Kidney (tissue), 14 donors: ENCODE data around the gene TENM4. TPM values are rescaled to one million over a fixed set of nuclear protein-coding genes. Genes with fewer than 3 reads are reported as not detected.

Experiments used
- DNase-seq, 5 donors: peaks; one replicate each; pipeline ENCODE4 v3.0.0-alpha.2; 2013 to 2020
- FAIRE-seq: peaks from 2 replicates; lab custom pipeline; 2012; peaks lifted over from hg19 to GRCh38; lab: Jason Lieb, UNC
- H3K27ac ChIP-seq, 2 donors: one replicate each; pipeline ENCODE4 v1.7.0; 2013; ENCODE audit warnings: low read depth in 2 of 2, low read length in 2 of 2, inconsistent platforms in 1 of 2
- H3K27me3 ChIP-seq: one replicate; pipeline ENCODE4 v1.7.1; 2013; ENCODE audit warnings: low read length, inconsistent platforms; ENCODE audit not compliant: control insufficient read depth, insufficient read depth
- H3K36me3 ChIP-seq, 3 donors: one replicate each; pipeline versions ENCODE4 v1.7.0 to v1.7.1; 2013; ENCODE audit warnings: low read length in 3 of 3, control low read depth in 1 of 3, inconsistent platforms in 1 of 3; ENCODE audit not compliant: insufficient read depth in 3 of 3, control insufficient read depth in 2 of 3
- H3K4me1 ChIP-seq, 3 donors: one replicate each; pipeline versions ENCODE4 v1.7.0 to v1.7.1; 2013; ENCODE audit warnings: low read length in 3 of 3, inconsistent platforms in 1 of 3, low read depth in 1 of 3; ENCODE audit not compliant: control insufficient read depth in 2 of 3, insufficient read depth in 2 of 3
- H3K4me3 ChIP-seq, 3 donors: one replicate each; pipeline versions ENCODE4 v1.7.0 to v1.8.1; 2013; ENCODE audit warnings: low read length in 3 of 3, control low read depth in 1 of 3, inconsistent platforms in 1 of 3
- H3K9ac ChIP-seq, 3 donors: one replicate each; pipeline versions ENCODE4 v1.7.0 to v1.7.1; 2013; ENCODE audit warnings: low read length in 3 of 3, control low read depth in 1 of 3, inconsistent platforms in 1 of 3
- H3K9me3 ChIP-seq, 3 donors: one replicate each; pipeline versions ENCODE4 v1.7.0 to v1.7.1; 2013; ENCODE audit warnings: low read length in 3 of 3, control low read depth in 1 of 3, inconsistent platforms in 1 of 3; ENCODE audit not compliant: control insufficient read depth in 2 of 3, insufficient read depth in 1 of 3
- intact Hi-C: fragments of 100-400 bp; cut with DNase I; formaldehyde crosslinking; loops from one replicate; pipeline ENCODE4 v1.11.1; 2022
- polyA plus RNA-seq: library from polyadenylated mRNA; stranded (reverse); fragments of 350-450 nt; fragmentation: Illumina TruSeq; extraction: RNeasy Lipid Tissue Mini Kit (QIAGEN cat#74804); gene quantifications from one replicate; pipeline ENCODE4 v1.2.3, GENCODE V29; 2014; ENCODE audit warnings: low read depth, low replicate concordance; ENCODE audit not compliant: insufficient read depth
- total RNA-seq: library from RNA; stranded (reverse); fragmentation: NEBNext Ultra II Directional; extraction: Animal tissue kit (Norgen Biotek cat#: 25700); gene quantifications from one replicate; pipeline ENCODE4 v1.2.1, GENCODE V29; 2021
- TF ChIP-seq, protein P1 (sequence below): IDR thresholded peaks from 3 replicates; pipeline ENCODE4 v1.5.1; 2012; ENCODE audit warnings: mild to moderate bottlenecking, moderate library complexity, borderline replicate concordance; ENCODE audit not compliant: insufficient read depth; ENCODE audit errors: extremely low read depth
- donor health status: control.
- donor health status: control.
- donor health status: control.
- donor health status: control.
- donor health status: control.
- donor health status: DM: yes; HTN: yes; CAD: no.
- donor health status: Normal renal cell carcinoma (clear cell type).

Gene TENM4
- total and polyA plus RNA-seq, 2 donors from 2014 or later: 0.34 to 31.0 TPM

DNA sequence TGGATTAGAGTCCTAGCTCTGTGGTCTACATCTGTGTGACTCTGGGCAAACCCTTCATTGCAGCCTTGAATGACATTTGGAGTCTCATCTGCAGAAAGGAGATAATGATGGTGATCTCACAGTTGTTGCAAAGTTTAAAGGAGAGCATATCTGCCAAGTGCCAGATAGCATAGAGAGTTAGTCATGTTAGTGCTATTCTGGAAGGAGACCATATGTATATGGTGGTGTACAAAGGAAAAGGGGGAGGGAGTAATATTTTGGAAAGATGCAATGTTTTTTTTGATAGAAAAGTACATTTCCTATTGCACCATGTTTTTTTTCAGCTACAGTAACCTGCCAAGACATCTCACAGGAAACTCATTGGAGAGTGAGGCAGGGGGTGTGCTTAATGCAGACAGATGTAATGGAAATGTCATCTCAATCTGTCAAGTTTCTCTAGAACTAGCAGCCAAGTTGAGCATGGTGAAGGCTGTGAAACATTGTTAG, 774.1 kb downstream of the TENM4 start:
- no peaks in the 10 kb centered on the region for H3K4me1 ChIP-seq
- intact Hi-C loops: no loop called here
- FAIRE-seq (no peak), DNase-seq (no peak)
- TF ChIP-seq, protein P1, sequence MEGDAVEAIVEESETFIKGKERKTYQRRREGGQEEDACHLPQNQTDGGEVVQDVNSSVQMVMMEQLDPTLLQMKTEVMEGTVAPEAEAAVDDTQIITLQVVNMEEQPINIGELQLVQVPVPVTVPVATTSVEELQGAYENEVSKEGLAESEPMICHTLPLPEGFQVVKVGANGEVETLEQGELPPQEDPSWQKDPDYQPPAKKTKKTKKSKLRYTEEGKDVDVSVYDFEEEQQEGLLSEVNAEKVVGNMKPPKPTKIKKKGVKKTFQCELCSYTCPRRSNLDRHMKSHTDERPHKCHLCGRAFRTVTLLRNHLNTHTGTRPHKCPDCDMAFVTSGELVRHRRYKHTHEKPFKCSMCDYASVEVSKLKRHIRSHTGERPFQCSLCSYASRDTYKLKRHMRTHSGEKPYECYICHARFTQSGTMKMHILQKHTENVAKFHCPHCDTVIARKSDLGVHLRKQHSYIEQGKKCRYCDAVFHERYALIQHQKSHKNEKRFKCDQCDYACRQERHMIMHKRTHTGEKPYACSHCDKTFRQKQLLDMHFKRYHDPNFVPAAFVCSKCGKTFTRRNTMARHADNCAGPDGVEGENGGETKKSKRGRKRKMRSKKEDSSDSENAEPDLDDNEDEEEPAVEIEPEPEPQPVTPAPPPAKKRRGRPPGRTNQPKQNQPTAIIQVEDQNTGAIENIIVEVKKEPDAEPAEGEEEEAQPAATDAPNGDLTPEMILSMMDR: no peak
- H3K9me3 ChIP-seq: no peaks in the 10 kb centered on the region
- peaks cover 0 to 2% (median 0%) of the 10 kb centered on the region in 3 donors for H3K36me3 ChIP-seq
- H3K27ac ChIP-seq: no peak overlapping the region
- no peaks in the 10 kb centered on the region for H3K27me3 ChIP-seq
- H3K9ac ChIP-seq: no peak overlapping the region
- H3K4me3 ChIP-seq: no peak overlapping the region

DNA sequence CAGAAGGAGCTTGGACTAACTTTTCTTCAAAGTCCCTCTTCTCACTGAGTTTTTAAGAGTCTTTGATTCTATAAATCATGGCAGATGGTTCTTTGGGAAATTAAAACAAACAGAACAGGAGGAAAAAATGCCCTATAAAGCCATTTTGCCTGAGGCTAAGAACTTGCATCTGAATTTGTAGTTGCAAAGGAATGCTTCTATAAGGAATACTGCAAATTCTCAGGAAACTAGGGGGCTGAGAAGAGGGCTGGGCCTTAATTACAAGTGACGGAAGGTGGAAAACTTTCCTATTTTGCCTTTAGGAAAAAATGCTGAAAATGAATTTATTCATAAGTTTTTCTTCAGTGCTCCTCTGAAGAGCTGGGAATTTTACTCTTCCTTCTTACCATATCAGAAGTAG, 776.2 kb downstream of the TENM4 start:
- intact Hi-C loops: no loop called here
- H3K4me3 ChIP-seq: no peak overlapping the region
- H3K4me1 ChIP-seq: no peaks in the 10 kb centered on the region
- H3K27me3 ChIP-seq: no peaks in the 10 kb centered on the region
- H3K27ac ChIP-seq: no peak overlapping the region
- no peaks in the 10 kb centered on the region for H3K9me3 ChIP-seq
- H3K36me3 ChIP-seq: peaks cover 0 to under 1% (median 0%) of the 10 kb centered on the region in 3 donors
- H3K9ac ChIP-seq: no peak overlapping the region
- TF ChIP-seq, protein P1: no peak
- DNase-seq (no peak), FAIRE-seq (no peak)

DNA sequence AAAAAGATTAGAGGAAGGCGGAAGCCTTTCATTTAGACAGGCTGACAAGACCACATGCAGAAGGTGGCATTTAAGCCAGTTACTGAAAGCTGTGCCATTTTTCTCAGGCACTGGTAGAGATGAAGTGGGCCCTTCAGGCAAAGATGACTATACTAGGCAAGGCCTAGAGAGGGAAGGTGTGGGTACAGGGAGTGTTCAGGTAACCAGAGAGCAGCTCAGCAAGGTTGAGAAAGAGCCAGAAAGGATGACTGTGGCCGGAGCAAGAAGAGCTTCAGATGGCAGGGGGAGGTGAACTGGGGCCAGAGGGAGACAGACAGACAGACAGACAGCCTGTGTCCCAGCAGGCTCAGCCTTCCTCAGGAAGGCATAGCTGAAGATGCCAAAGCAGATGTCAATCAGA, 778.0 kb downstream of the TENM4 start:
- Histone ChIP-seq H3K27me3 (no peaks in the 10 kb centered on the region), H3K27ac (no peak overlapping the region), H3K9me3 (no peaks in the 10 kb centered on the region), H3K4me1 (no peaks in the 10 kb centered on the region), H3K36me3 (no peaks in the 10 kb centered on the region), H3K4me3 (no peak overlapping the region), H3K9ac (no peak overlapping the region)
- TF ChIP-seq, protein P1: no peak
- FAIRE-seq (no peak), DNase-seq (no peak)
- intact Hi-C loops: no loop called here

DNA sequence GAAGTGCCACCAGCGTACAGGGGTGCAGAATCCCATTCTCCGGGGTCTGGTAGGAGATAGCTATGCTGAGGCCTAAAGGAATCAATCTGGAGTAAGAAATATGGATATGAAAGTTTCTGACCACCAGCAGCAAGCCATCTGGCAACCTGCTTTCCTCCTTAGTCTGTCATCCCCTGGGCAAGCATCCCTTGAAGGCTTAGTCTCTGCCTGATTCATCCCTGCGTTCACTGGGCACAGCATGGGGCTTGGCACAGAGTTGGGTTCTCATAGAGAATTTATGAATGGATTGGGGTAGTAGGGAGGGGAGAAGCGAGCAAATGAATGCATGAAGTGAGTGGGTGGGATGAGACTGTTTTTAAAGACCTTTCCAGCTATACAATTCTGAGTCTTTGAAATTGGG, 780.4 kb downstream of the TENM4 start:
- no peaks in the 10 kb centered on the region for H3K27me3 ChIP-seq
- no peak overlapping the region for H3K9ac ChIP-seq
- no peaks in the 10 kb centered on the region for H3K9me3 ChIP-seq
- no peak overlapping the region for H3K4me3 ChIP-seq
- TF ChIP-seq, protein P1: no peak
- no peaks in the 10 kb centered on the region for H3K4me1 ChIP-seq
- H3K36me3 ChIP-seq: no peaks in the 10 kb centered on the region
- H3K27ac ChIP-seq: no peak overlapping the region
- no peak for DNase-seq
- no peak for FAIRE-seq
- intact Hi-C loops: no loop called here
